Astrocyte of the cerebellum (primary cell): ENCODE data around the gene AEBP1.

Source experiments
- DNase-seq: peaks from one replicate; pipeline ENCODE4 v3.0.0-alpha.2; 2011; ENCODE audit warnings: low read depth
- H3K4me3 ChIP-seq: 2 replicates; pipeline ENCODE4 v1.5.1; 2011; ENCODE audit warnings: mild to moderate bottlenecking, low read depth, low read length, moderate library complexity
- in situ Hi-C: cut with HindIII; loops from 2 replicates; pipeline ENCODE4 v1.10.0; 2017; ENCODE audit warnings: low sequenced_read_pairs
- TF ChIP-seq, protein P1 (sequence below): IDR thresholded peaks from 2 replicates; pipeline ENCODE4 v1.5.1; 2012; ENCODE audit warnings: low read length, low read depth, moderate library complexity, mild to moderate bottlenecking; ENCODE audit errors: missing control alignments

The AEBP1 gene

DNA sequence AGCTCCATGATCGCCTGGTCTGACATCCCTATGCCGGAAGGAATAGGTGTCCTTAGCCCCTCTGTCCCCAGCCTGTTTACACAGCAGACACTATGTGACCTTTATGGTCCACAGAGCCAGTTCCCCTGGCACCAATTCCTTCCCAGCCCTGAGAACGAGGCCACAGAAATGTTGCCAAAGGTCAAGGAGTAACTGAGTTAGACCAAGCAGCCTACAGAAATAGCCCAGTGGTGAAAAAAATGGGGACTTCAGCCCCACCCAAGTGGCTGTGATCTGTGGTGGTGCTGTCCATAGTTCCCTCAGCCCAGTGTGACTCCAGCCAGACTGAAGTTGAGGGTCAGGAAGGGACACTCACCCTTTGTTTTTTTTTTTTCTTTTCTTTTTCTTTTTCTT is 41.2 kb upstream of the AEBP1 start:
- no peak overlapping the region for H3K4me3 ChIP-seq
- TF ChIP-seq, protein P1, sequence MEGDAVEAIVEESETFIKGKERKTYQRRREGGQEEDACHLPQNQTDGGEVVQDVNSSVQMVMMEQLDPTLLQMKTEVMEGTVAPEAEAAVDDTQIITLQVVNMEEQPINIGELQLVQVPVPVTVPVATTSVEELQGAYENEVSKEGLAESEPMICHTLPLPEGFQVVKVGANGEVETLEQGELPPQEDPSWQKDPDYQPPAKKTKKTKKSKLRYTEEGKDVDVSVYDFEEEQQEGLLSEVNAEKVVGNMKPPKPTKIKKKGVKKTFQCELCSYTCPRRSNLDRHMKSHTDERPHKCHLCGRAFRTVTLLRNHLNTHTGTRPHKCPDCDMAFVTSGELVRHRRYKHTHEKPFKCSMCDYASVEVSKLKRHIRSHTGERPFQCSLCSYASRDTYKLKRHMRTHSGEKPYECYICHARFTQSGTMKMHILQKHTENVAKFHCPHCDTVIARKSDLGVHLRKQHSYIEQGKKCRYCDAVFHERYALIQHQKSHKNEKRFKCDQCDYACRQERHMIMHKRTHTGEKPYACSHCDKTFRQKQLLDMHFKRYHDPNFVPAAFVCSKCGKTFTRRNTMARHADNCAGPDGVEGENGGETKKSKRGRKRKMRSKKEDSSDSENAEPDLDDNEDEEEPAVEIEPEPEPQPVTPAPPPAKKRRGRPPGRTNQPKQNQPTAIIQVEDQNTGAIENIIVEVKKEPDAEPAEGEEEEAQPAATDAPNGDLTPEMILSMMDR = no peak
- no peak for DNase-seq
- in situ Hi-C loops = loop anchor here (10.0 kb wide), 1 partner anchor 132 kb away; no protein-coding TSS in a partner anchor

DNA sequence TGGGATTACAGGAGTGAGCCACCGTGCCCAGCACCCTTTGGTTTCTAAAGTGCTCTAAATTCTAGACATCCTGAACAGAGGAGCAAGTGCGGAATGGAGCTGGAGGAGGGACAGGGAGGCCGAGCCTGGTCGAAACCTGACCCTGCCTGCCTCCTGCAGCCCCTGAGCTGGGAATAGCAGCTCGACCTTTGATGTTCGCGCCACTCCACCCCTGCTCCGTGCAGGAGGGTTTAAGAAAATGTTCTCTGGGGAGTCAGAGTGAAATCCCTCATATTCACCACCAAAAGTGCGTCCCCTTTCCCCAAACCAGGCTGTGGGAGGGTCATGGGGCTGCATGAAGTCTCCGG is 40.6 kb upstream of the AEBP1 start:
- in situ Hi-C loops = loop anchor here (10.0 kb wide), 1 partner anchor 131 kb away; no protein-coding TSS in a partner anchor
- TF ChIP-seq, protein P1 = no peak
- H3K4me3 ChIP-seq = no peak overlapping the region
- no peak for DNase-seq

- no peak overlapping the region for H3K4me3 ChIP-seq
- in situ Hi-C loops = loop anchor here (10.0 kb wide), 1 partner anchor 131 kb away; no protein-coding TSS in a partner anchor
- DNase-seq = no peak
- TF ChIP-seq, protein P1 = no peak
These were observed 40.1 kb upstream of the AEBP1 start for GRCh38 chr7:44063894-44064651.

DNA sequence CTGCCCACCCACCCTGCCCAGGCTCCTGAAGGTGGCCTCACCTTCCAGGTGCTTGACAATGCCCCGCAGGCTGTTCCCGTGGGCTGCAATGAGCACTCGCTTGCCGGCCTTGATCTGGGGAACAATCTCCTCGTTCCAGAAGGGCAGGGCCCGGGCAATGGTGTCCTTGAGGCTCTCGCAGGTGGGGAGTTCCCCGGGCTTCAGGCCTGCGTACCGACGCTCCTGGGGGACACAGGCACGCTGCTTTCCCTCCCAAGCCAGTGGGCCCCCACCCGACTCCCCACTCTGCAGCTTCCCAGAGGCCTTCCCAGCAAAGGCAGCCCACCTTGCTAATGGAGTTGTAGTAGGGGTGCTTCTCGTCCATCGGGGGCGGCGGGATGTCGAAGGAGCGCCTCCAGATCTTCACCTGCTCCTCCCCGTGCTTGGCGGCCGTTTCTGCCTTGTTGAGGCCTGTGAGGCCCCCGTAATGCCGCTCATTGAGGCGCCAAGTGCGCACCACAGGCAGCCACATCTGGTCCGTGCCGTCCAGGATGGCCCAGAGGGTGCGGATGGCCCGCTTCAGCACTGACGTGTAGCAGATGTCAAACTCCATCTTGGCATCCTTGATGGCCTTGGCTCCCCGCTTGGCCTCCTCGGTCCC is 39.2 kb upstream of the AEBP1 start:
- no peak overlapping the region for H3K4me3 ChIP-seq
- no peak for DNase-seq
- in situ Hi-C loops = loop anchor here (10.0 kb wide), 1 partner anchor 130 kb away; no protein-coding TSS in a partner anchor
- TF ChIP-seq, protein P1 = no peak

DNA sequence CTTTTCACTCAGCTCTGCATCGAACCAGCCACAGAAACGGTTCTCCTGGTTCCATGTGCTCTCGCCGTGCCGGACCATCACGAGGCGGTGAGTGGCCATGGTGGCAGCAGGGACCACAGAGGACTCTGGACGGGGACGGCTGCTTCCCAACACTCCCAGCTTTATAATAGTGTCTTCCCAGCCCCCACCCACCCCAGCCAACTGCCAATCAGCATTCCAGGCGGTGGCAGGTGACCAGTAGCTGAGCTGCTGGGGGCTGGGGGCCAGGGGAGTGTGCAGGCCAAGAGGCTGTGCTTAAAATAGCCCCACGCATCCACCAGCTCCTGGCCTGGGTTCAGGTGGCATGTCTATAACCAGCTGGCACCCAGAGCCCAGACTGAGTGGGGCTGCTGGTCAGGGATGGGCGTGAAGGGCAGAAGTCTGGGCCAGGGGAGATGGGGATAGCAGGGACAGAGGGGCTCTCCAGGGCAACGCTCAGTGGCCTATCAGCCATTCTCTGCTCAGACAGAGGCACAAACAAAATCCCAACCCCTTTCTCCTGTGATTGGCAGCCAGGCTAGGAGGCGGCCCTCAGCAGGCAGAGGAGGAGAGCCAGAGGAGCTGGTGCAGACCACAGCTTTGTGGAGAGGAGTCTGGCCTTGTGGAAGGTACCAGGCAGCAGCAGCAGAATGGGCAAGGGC is 38.6 kb upstream of the AEBP1 start, which contains the start of gene PGAM2:
Gene PGAM2 (minus strand): TSS at position 137 of the 680 bp plus-strand sequence. CDS start 38 bp downstream, at position 99.
- H3K4me3 ChIP-seq = no peak within 1 kb of the TSS
- DNase-seq = no peak
- in situ Hi-C loops = loop anchor here (10.0 kb wide), 1 partner anchor 129 kb away; no protein-coding TSS in a partner anchor
- TF ChIP-seq, protein P1 = no peak

DNA sequence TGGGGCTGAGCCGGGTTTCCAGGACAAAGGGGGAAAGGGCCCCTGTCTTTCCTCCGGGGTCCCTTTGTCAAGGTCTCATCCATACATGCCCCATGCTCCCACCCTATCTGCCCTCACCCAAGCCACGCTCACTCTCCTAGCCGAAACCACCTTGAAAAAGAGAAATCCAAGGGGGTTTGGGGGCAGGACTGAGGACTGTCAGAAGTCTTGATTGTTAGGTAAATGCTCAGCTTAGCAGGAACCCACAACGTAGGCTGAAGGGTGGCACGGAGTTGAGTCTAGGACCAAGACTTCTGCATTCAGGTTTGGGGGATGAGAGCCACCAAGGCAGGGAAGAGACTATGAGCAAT is 38.1 kb upstream of the AEBP1 start:
- no peak for DNase-seq
- no peak overlapping the region for H3K4me3 ChIP-seq
- in situ Hi-C loops = loop anchor here (10.0 kb wide), 1 partner anchor 129 kb away; no protein-coding TSS in a partner anchor
- TF ChIP-seq, protein P1 = no peak
